HepG2 (cell line): Measurements from ENCODE around the gene ST6GALNAC3. TPM values are rescaled to one million over a fixed set of nuclear protein-coding genes. Genes with fewer than 3 reads are reported as not detected.

Experiments
- ATAC-seq: fragments of 200-7000 bp; cut with Tn5 transposase; 3 replicates; pipeline ENCODE4 v1.9.1; 2020; ENCODE audit warnings: mild to moderate bottlenecking, moderate library complexity
- BruUV-seq: library from RNA; stranded (reverse); fragments of 400-500 nt; replicated peaks from 2 replicates; lab custom pipeline; 2021; lab: Mats Ljungman, UMichigan
- CTCF ChIA-PET: fragments of 300-600 bp; formaldehyde crosslinking; extraction: SDS; loops from one replicate; lab custom pipeline; 2021; ENCODE audit warnings: low total read pairs, inconsistent platforms, low intra/inter-chr PET ratio; lab: Yijun Ruan, JAX
- POLR2A ChIA-PET: fragments of 350-600 bp; sonication (Branson Sonifier 250); formaldehyde crosslinking; loops from one replicate; lab custom pipeline; 2020; ENCODE audit warnings: antibody characterized with exemption, inconsistent platforms; lab: Yijun Ruan, JAX
- DNase-seq: peaks from one replicate; pipeline ENCODE4 v3.0.0-alpha.2; 2015; ENCODE audit warnings: low spot score
- FAIRE-seq: peaks from 3 replicates; lab custom pipeline; 2011; peaks lifted over from hg19 to GRCh38; lab: Jason Lieb, UNC
- H2AFZ ChIP-seq: one replicate; pipeline ENCODE4 v1.6.1; 2011; ENCODE audit warnings: low read length, inconsistent platforms
- H3K27ac ChIP-seq: fragments of 300-600 bp; 3 replicates; pipeline ENCODE4 v1.8.0; 2011; ENCODE audit warnings: mixed run types, mild to moderate bottlenecking, mixed read lengths, low read length, inconsistent platforms; ENCODE audit not compliant: insufficient read depth; ENCODE audit errors: extremely low read length
- H3K27me3 ChIP-seq, 2 experiments: fragments of 200-600 bp in 1 of 2; 2 replicates in 1 of 2; 3 replicates in 1 of 2; pipeline versions ENCODE4 v1.6.0 to v1.8.0; 2011; ENCODE audit warnings: low read length in 2 of 2, mild to moderate bottlenecking in 2 of 2, moderate library complexity in 2 of 2, inconsistent platforms in 1 of 2; ENCODE audit not compliant: insufficient read depth in 2 of 2, control insufficient read depth in 1 of 2
- H3K36me3 ChIP-seq, 2 experiments: fragments of 200-600 bp in 1 of 2; replicated peaks in 1 of 2; 2 replicates in 1 of 2; 3 replicates in 1 of 2; pipeline versions ENCODE4 v1.5.1 to v1.8.0; 2011; ENCODE audit warnings: low read length in 2 of 2, inconsistent platforms in 1 of 2; ENCODE audit not compliant: insufficient read depth in 2 of 2, control insufficient read depth in 1 of 2
- H3K4me1 ChIP-seq: 2 replicates; pipeline ENCODE4 v1.5.1; 2012; ENCODE audit warnings: low read length, inconsistent platforms; ENCODE audit not compliant: insufficient read depth
- H3K4me2 ChIP-seq: 2 replicates; pipeline ENCODE4 v1.6.0; 2011; ENCODE audit warnings: low read depth, low read length, inconsistent platforms
- H3K4me3 ChIP-seq, 3 experiments: fragments of 200-600 bp in 1 of 3; sonication (generic), shearing (Covaris generic) in 1 of 3; replicated peaks in 1 of 3; 2 replicates each; pipeline ENCODE4 v1.5.1; 2011 to 2016; ENCODE audit warnings: low read length in 3 of 3, inconsistent platforms in 2 of 3, low read depth in 2 of 3, mild to moderate bottlenecking in 2 of 3, control low read depth in 1 of 3, mixed read lengths in 1 of 3; ENCODE audit not compliant: insufficient read depth in 1 of 3
- H3K79me2 ChIP-seq: one replicate; pipeline ENCODE4 v1.6.1; 2011; ENCODE audit warnings: low read length, inconsistent platforms; ENCODE audit not compliant: insufficient read depth
- H3K9ac ChIP-seq: 2 replicates; pipeline ENCODE4 v1.6.0; 2011; ENCODE audit warnings: mild to moderate bottlenecking, low read depth, low read length, inconsistent platforms; ENCODE audit not compliant: insufficient read depth
- H3K9me3 ChIP-seq: 2 replicates; pipeline ENCODE4 v1.5.1; 2012; ENCODE audit warnings: mild to moderate bottlenecking, low read length
- H4K20me1 ChIP-seq: 2 replicates; pipeline ENCODE4 v1.6.0; 2011; ENCODE audit warnings: inconsistent platforms, mild to moderate bottlenecking, low read length, moderate library complexity; ENCODE audit not compliant: insufficient read depth
- BCL6 ChIP-seq: IDR thresholded peaks from 2 replicates; pipeline ENCODE4 v1.6.1; 2016; ENCODE audit warnings: missing genetic modification reagents, missing compliant biosample characterization
- ETS1 ChIP-seq: sonication (generic); formaldehyde crosslinking; IDR thresholded peaks from 2 replicates; pipeline ENCODE4 v1.4.0; 2020; ENCODE audit warnings: missing genetic modification reagents
- FOXO1 ChIP-seq: sonication (generic); formaldehyde crosslinking; IDR thresholded peaks from 2 replicates; pipeline ENCODE4 v1.4.0; 2020; ENCODE audit warnings: missing genetic modification reagents
- NPAS2 ChIP-seq: sonication (generic); formaldehyde crosslinking; IDR thresholded peaks from 2 replicates; pipeline ENCODE4 v1.8.0; 2022; ENCODE audit warnings: mild to moderate bottlenecking, missing genetic modification reagents, borderline replicate concordance
- SP1 ChIP-seq, 2 experiments: fragments of 450-650 bp in 1 of 2; sonication (generic) in 1 of 2; formaldehyde crosslinking in 1 of 2; IDR thresholded peaks; 2 replicates each; pipeline versions ENCODE4 v1.4.0 to v1.6.1; 2016 to 2020; ENCODE audit warnings: missing genetic modification reagents in 1 of 2
- ZNF615 ChIP-seq: sonication (generic); formaldehyde crosslinking; IDR thresholded peaks from 2 replicates; pipeline ENCODE4 v1.5.0; 2020; ENCODE audit warnings: mild to moderate bottlenecking, missing genetic modification reagents, borderline replicate concordance
- ZNF737 ChIP-seq: sonication (generic); formaldehyde crosslinking; IDR thresholded peaks from 2 replicates; pipeline ENCODE4 v1.5.0; 2020; ENCODE audit warnings: missing genetic modification reagents, mild to moderate bottlenecking, borderline replicate concordance
- WGBS: methylation state at CpG from one replicate; pipeline ENCODE4 v1.1.6; 2017; ENCODE audit warnings: low lambda C conversion rate; 5-methylcytosine and 5-hydroxymethylcytosine counted together
- in situ Hi-C: cut with HindIII; loops from 2 replicates; pipeline ENCODE4 v1.10.0; 2017; ENCODE audit warnings: low pct_unique_long_range_greater_than_20kb; ENCODE audit not compliant: extremely low pct_ligation_motif_present
- intact Hi-C: fragments of 100-400 bp; cut with micrococcal nuclease; formaldehyde crosslinking; loops from one replicate; pipeline ENCODE4 v1.10.0; 2022; ENCODE audit not compliant: unreplicated experiment
- polyA plus RNA-seq, 8 experiments: library from polyadenylated mRNA; depleted of rRNA in 3 of 8; stranded (reverse) in 7 of 8; unstranded in 1 of 8; fragments of >200 nt; fragmentation: Illumina TruSeq in 4 of 8; extraction: Trizol in 4 of 8; gene quantifications; 2 replicates each; pipeline versions ENCODE4 v1.2.1 to v1.2.3, GENCODE V29; 2011 to 2016; ENCODE audit warnings: low read depth in 4 of 8, missing spikeins in 1 of 8, mixed read lengths in 1 of 8; ENCODE audit not compliant: insufficient read depth in 1 of 8
- total RNA-seq, 5 experiments: library from RNA; depleted of rRNA; stranded (reverse); fragments of >200 nt; fragmentation: Illumina TruSeq; extraction: Trizol; gene quantifications; 2 replicates each; pipeline ENCODE4 v1.2.3, GENCODE V29; 2016; ENCODE audit warnings: low read depth in 1 of 5
- TF ChIP-seq, protein P1 (sequence below): sonication (generic); formaldehyde crosslinking; IDR thresholded peaks from 2 replicates; pipeline ENCODE4 v1.9.0; 2021; ENCODE audit warnings: missing genetic modification reagents, mild to moderate bottlenecking, borderline replicate concordance

The ST6GALNAC3 gene
- total and polyA plus RNA-seq, 2 of the 13 experiments (the other 11 are each of a cell fraction or from before 2014, with no cell fraction given): not detected

- intact Hi-C loops: no loop called here
- FAIRE-seq: no peak
Observed at GRCh38 chr1:76231320-76231719, 156.8 kb downstream of the ST6GALNAC3 start.

More at GRCh38 chr1:76231320-76231719, 156.8 kb downstream of the ST6GALNAC3 start:
- in situ Hi-C loops: no loop called here
- H3K27me3 ChIP-seq: no peaks in the 10 kb centered on the region
- POLR2A ChIA-PET: no interaction called here
- H3K4me2 ChIP-seq: no peak overlapping the region
- no peaks in the 10 kb centered on the region for H3K9me3 ChIP-seq
- TF ChIP-seq FOXO1 (CRISPR knock-in tag) (no peak), ZNF615 (CRISPR knock-in tag) (no peak), BCL6 (CRISPR knock-in tag) (no peak), SP1 (IDR thresholded peaks at IDR 0.05) (no peak), SP1 (CRISPR knock-in tag; IDR thresholded peaks at IDR 0.05) (no peak), NPAS2 (no peak), ETS1 (CRISPR knock-in tag) (no peak), ZNF737 (CRISPR knock-in tag) (no peak)
- TF ChIP-seq, protein P1, sequence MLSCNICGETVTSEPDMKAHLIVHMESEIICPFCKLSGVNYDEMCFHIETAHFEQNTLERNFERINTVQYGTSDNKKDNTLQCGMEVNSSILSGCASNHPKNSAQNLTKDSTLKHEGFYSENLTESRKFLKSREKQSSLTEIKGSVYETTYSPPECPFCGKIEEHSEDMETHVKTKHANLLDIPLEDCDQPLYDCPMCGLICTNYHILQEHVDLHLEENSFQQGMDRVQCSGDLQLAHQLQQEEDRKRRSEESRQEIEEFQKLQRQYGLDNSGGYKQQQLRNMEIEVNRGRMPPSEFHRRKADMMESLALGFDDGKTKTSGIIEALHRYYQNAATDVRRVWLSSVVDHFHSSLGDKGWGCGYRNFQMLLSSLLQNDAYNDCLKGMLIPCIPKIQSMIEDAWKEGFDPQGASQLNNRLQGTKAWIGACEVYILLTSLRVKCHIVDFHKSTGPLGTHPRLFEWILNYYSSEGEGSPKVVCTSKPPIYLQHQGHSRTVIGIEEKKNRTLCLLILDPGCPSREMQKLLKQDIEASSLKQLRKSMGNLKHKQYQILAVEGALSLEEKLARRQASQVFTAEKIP (CRISPR knock-in tag): no peak
- TF ChIP-seq, all 625 proteins: peak for 0
- Histone ChIP-seq H3K4me3 (no peak overlapping the region), H3K4me1 (no peaks in the 10 kb centered on the region), H4K20me1 (no peaks in the 10 kb centered on the region), H3K27ac (no peak overlapping the region), H3K36me3 (no peaks in the 10 kb centered on the region), H3K9ac (no peak overlapping the region), H3K79me2 (no peaks in the 10 kb centered on the region), H2AFZ (no peak overlapping the region)
- DNase-seq (no peak), ATAC-seq (no peak)
- CTCF ChIA-PET: no interaction called here
- WGBS: under 1% methylated on average over 4 of the region's 4 CpGs
- BruUV-seq: no TSS peak
